Activated CD4-positive, alpha-beta T cell treated with anti-CD3 and anti-CD28 coated beads, Interleukin-2, amount 50 U/mL, for 1 hour (primary cell): ENCODE data around the gene NCAPD2.

Experiments
- DNase-seq: peaks from one replicate; pipeline ENCODE4 v3.0.0-alpha.2; 2020

The NCAPD2 gene

DNA sequence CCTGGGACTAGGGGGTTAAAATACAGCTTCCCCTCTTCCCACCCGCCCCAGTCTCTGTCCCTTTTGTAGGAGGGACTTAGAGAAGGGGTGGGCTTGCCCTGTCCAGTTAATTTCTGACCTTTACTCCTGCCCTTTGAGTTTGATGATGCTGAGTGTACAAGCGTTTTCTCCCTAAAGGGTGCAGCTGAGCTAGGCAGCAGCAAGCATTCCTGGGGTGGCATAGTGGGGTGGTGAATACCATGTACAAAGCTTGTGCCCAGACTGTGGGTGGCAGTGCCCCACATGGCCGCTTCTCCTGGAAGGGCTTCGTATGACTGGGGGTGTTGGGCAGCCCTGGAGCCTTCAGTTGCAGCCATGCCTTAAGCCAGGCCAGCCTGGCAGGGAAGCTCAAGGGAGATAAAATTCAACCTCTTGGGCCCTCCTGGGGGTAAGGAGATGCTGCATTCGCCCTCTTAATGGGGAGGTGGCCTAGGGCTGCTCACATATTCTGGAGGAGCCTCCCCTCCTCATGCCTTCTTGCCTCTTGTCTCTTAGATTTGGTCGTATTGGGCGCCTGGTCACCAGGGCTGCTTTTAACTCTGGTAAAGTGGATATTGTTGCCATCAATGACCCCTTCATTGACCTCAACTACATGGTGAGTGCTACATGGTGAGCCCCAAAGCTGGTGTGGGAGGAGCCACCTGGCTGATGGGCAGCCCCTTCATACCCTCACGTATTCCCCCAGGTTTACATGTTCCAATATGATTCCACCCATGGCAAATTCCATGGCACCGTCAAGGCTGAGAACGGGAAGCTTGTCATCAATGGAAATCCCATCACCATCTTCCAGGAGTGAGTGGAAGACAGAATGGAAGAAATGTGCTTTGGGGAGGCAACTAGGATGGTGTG lies 42.3 kb downstream of the NCAPD2 start:
- no peak for DNase-seq

DNA sequence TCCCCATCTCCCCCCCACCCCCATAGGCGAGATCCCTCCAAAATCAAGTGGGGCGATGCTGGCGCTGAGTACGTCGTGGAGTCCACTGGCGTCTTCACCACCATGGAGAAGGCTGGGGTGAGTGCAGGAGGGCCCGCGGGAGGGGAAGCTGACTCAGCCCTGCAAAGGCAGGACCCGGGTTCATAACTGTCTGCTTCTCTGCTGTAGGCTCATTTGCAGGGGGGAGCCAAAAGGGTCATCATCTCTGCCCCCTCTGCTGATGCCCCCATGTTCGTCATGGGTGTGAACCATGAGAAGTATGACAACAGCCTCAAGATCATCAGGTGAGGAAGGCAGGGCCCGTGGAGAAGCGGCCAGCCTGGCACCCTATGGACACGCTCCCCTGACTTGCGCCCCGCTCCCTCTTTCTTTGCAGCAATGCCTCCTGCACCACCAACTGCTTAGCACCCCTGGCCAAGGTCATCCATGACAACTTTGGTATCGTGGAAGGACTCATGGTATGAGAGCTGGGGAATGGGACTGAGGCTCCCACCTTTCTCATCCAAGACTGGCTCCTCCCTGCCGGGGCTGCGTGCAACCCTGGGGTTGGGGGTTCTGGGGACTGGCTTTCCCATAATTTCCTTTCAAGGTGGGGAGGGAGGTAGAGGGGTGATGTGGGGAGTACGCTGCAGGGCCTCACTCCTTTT lies 43.1 kb downstream of the NCAPD2 start:
- no peak for DNase-seq

GRCh38 chr12:6537580-6538419 lies 43.9 kb downstream of the NCAPD2 start:
- peak; percentile 84 for DNase-seq

DNA sequence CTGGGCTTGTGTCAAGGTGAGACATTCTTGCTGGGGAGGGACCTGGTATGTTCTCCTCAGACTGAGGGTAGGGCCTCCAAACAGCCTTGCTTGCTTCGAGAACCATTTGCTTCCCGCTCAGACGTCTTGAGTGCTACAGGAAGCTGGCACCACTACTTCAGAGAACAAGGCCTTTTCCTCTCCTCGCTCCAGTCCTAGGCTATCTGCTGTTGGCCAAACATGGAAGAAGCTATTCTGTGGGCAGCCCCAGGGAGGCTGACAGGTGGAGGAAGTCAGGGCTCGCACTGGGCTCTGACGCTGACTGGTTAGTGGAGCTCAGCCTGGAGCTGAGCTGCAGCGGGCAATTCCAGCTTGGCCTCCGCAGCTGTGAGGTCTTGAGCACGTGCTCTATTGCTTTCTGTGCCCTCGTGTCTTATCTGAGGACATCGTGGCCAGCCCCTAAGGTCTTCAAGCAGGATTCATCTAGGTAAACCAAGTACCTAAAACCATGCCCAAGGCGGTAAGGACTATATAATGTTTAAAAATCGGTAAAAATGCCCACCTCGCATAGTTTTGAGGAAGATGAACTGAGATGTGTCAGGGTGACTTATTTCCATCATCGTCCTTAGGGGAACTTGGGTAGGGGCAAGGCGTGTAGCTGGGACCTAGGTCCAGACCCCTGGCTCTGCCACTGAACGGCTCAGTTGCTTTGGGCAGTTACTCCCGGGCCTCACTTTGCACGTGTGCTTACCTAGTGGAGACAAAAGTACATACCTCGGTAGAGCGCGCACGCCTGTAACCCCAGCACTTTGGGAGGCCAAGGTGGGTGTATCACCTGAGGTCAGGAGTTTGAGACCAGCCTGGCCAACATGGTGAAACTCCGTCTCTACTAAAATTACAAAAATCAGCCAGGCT lies 44.8 kb downstream of the NCAPD2 start:
- no peak for DNase-seq

DNA sequence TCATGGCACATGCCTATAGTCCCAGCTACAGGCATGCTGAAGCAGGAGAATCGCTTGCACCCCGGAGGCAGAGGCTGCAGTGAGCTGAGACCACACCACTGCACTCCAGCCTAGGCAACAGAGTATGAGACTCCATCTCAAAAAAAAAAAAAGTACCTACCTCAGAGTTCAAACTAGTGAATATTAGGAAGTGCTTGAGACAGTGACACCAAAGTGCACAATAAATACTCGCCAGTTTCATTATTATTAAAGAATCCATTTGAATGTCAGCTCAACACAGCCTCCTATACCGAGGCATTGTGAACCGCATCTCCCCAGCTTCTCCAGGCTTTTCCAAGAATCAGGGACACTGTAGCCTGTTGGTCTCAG lies 45.4 kb downstream of the NCAPD2 start:
- DNase-seq = no peak

GRCh38 chr12:6539707-6540134 lies 45.8 kb downstream of the NCAPD2 start:
- DNase-seq = no peak

DNA sequence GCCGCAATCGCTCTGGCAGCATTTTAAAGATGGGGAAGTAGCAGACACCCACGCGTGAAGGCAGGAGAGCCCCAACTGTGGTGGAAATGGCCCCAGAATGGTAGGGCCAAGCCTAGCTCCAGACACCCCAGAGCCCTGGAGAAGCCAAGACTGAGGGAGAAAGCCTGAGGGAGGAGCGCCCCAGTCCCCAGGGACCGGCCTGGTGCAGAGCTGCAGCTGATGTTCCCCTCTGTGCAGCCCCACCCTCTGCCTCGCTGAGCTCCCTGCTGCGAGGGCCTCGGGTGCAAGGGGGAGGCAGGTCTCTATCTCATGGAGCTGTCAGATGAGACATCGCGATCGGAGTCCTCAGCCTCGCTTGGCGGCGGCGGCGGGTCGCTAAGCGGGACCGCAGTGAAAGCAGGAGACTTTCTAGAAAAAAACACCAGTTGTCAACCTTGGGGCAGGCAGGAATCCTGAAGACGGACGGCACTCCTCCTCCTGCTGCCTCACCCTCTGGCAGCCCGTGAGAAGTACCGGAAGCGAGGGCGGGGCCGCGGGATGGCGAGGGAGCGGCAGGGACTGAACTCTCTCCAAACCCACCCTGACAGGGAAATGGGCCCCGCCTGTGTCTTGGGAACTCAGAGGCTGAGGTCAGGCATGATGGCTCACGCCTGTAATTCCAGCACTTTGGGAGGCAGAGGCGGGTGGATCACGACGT lies 46.4 kb downstream of the NCAPD2 start:
- peak; percentile 27 for DNase-seq

- DNase-seq = no peak
Observed at GRCh38 chr12:6541371-6542165, 47.7 kb downstream of the NCAPD2 start.

- DNase-seq = no peak
Observed at GRCh38 chr12:6542209-6543009, 48.5 kb downstream of the NCAPD2 start.

DNA sequence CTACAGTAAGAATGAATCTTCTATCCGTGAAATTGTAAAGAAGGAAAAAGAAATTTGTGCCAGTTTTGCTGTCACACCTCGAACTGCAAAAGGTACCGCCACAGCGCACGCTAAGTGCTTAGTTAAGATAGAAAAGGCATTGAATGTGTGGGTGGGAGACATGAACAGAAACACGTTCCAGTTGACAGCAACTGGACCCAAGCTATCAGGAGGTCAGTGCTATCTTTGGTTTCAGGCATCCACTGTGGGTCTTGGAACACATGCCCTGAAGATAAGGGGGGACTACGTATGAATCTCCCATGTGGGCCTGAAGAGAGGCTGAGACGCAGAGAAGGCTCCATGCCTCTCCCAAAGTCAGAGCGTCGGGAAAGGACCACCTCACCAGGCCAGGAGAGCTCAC lies 52.1 kb downstream of the NCAPD2 start:
- DNase-seq = no peak

GRCh38 chr12:6547566-6547965 lies 53.7 kb downstream of the NCAPD2 start:
- no peak for DNase-seq

DNA sequence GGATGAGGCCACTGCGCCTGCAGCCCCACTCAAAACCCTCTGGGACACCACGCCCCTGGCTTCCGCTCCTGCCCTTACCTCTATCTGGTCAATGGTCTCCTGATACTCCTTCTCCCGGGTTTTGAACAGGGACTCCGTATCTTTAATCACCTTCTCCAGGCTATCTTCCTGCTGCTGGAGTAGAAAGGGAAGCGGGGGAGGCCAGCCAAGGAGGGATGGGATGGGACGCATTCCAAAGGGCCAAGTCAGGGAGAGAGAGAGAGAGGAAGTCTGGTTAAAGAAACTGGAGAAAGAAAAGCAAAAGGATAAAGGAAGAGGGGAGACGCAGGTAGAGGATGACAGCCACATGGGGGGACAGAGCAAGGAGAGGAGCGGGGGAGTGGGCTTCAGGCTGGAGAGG lies 54.1 kb downstream of the NCAPD2 start:
- no peak for DNase-seq

DNA sequence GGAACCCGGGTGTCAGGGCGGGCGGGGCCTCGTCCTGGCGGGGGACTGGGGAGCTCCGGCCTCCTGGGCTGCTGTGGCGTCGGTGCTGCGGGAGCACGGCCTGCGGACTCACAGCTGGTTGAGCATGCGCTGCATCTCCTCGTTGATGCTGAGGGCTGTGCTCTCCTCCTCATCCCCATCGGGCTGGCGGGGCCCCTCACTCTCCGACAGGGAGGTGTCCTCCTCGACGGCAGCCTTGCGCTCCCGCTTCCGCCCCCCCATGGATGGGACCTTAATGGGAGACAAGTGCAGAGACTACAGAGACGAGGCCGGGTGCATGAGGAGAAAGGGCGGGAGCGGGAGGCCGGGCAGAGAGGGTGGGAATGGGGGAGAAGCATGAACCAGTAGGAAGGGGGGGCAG lies 54.7 kb downstream of the NCAPD2 start:
- DNase-seq = no peak

- no peak for DNase-seq
Observed at GRCh38 chr12:6548966-6549683, 55.2 kb downstream of the NCAPD2 start.

- DNase-seq = no peak
Observed at GRCh38 chr12:6549684-6550151, 55.8 kb downstream of the NCAPD2 start.

DNA sequence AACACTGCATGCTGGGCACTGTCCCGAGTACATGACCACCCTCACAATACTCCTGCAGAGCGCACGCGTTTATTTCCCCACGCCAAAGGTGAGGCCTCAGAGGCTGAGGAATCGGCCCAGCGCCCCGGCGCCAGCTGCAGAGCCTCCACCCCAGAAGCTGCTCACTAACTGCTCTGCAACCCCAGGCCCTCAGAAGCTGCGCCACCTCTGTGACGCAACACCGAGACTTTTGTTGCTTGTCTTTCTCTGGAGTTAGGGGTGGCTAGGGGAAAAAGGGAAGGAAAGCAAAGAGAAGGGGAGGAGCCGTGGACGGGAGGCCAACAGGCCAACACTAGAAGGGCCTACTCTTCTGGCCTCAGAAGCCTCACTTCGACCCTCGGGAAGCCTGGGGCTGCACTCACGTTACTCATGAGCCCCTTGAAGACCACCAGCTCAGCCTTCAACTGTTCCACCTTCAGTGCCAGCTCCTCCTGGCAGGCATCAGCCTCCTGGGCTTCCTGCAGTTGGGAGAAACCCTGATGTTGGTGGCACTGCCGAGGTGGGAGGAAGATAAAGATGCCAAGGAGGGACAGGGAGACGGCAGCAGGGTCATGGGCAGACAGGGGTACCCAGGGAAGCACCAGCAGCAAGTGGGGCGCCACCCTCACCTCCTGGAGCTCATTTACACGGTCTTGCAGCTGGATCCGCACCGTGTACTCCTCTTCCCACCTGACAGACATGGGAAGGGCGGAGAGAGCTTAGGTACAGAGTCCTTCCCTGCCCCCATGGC lies 56.6 kb downstream of the NCAPD2 start:
- no peak for DNase-seq

GRCh38 chr12:6551063-6551461 lies 57.2 kb downstream of the NCAPD2 start:
- DNase-seq = no peak

GRCh38 chr12:6551496-6552139 lies 57.7 kb downstream of the NCAPD2 start:
- DNase-seq = no peak
